Neural progenitor cell (in vitro differentiated cells): ENCODE measurements around the gene C17orf50. TPM values are rescaled to one million over a fixed set of nuclear protein-coding genes. Genes with fewer than 3 reads are reported as not detected.

Experiments used
- DNase-seq: peaks from one replicate; pipeline ENCODE4 v3.0.0-alpha.2; 2016; ENCODE audit warnings: low spot score
- H2AFZ ChIP-seq: fragments of 200-600 bp; sonication (generic); replicated peaks from 2 replicates; pipeline ENCODE4 v1.6.1; 2016; ENCODE audit warnings: antibody characterized with exemption
- H3F3A ChIP-seq: fragments of 200-600 bp; sonication (generic); 2 replicates; pipeline ENCODE4 v1.6.1; 2016; ENCODE audit warnings: antibody characterized with exemption, low read depth
- H3K27ac ChIP-seq: fragments of 200-600 bp; sonication (generic); 2 replicates; pipeline ENCODE4 v1.5.1; 2016; ENCODE audit warnings: mild to moderate bottlenecking
- H3K27me3 ChIP-seq: fragments of 200-600 bp; sonication (generic); 2 replicates; pipeline ENCODE4 v1.6.1; 2016; ENCODE audit warnings: mild to moderate bottlenecking, moderate library complexity
- H3K36me3 ChIP-seq: fragments of 200-600 bp; sonication (generic); 2 replicates; pipeline ENCODE4 v1.5.1; 2016
- H3K4me1 ChIP-seq: fragments of 200-600 bp; sonication (generic); 2 replicates; pipeline ENCODE4 v1.6.1; 2016; ENCODE audit warnings: mixed run types
- H3K4me2 ChIP-seq: fragments of 200-600 bp; sonication (generic); 2 replicates; pipeline ENCODE4 v1.6.1; 2016
- H3K4me3 ChIP-seq: fragments of 200-600 bp; sonication (generic); 2 replicates; pipeline ENCODE4 v1.5.1; 2016
- H3K79me2 ChIP-seq: fragments of 200-600 bp; sonication (generic); 2 replicates; pipeline ENCODE4 v1.6.1; 2016; ENCODE audit warnings: low read depth
- H3K9ac ChIP-seq: fragments of 200-600 bp; sonication (generic); 2 replicates; pipeline ENCODE4 v1.6.1; 2016
- H3K9me3 ChIP-seq: fragments of 200-600 bp; sonication (generic); 2 replicates; pipeline ENCODE4 v1.5.1; 2016; ENCODE audit warnings: low read depth
- H4K20me1 ChIP-seq: fragments of 200-600 bp; sonication (generic); 2 replicates; pipeline ENCODE4 v1.6.1; 2016; ENCODE audit warnings: low read depth
- H3K27ac Mint-ChIP-seq: 3 replicates; pipeline ENCODE4 v1.8.0; 2021; ENCODE audit warnings: mixed read lengths
- H3K27me3 Mint-ChIP-seq: 2 replicates; pipeline ENCODE4 v1.8.0; 2022; ENCODE audit warnings: low read depth, mild to moderate bottlenecking, inconsistent platforms, moderate library complexity, mixed read lengths; ENCODE audit not compliant: insufficient read depth
- H3K36me3 Mint-ChIP-seq: 3 replicates; pipeline ENCODE4 v1.8.0; 2021; ENCODE audit warnings: mixed read lengths
- H3K4me1 Mint-ChIP-seq: 3 replicates; pipeline ENCODE4 v1.8.0; 2021; ENCODE audit warnings: mixed read lengths
- H3K4me3 Mint-ChIP-seq: 3 replicates; pipeline ENCODE4 v1.8.0; 2021; ENCODE audit warnings: mild to moderate bottlenecking, moderate library complexity, mixed read lengths
- H3K9me3 Mint-ChIP-seq: 3 replicates; pipeline ENCODE4 v1.8.0; 2020; ENCODE audit warnings: mixed read lengths
- EZH2 ChIP-seq: fragments of 200-600 bp; sonication (generic); IDR thresholded peaks from 2 replicates; pipeline ENCODE4 v1.6.1; 2017; ENCODE audit warnings: antibody characterized with exemption, mild to moderate bottlenecking, moderate library complexity
- EZH2phosphoT487 ChIP-seq: fragments of 200-600 bp; sonication (generic); IDR thresholded peaks from 2 replicates; pipeline ENCODE4 v1.6.1; 2017; ENCODE audit warnings: antibody characterized with exemption
- total RNA-seq: library from RNA; depleted of rRNA; stranded (reverse); fragments of >200 nt; gene quantifications from 2 replicates; pipeline ENCODE4 v1.2.3, GENCODE V29; 2015; ENCODE audit warnings: low replicate concordance
- TF ChIP-seq, protein P1 (sequence below): fragments of 200-600 bp; sonication (generic); IDR thresholded peaks from 2 replicates; pipeline ENCODE4 v1.5.1; 2017; ENCODE audit warnings: antibody characterized with exemption, mild to moderate bottlenecking

C17orf50 gene
- total RNA-seq, 1 donor from 2014 or later, result not detected

DNA sequence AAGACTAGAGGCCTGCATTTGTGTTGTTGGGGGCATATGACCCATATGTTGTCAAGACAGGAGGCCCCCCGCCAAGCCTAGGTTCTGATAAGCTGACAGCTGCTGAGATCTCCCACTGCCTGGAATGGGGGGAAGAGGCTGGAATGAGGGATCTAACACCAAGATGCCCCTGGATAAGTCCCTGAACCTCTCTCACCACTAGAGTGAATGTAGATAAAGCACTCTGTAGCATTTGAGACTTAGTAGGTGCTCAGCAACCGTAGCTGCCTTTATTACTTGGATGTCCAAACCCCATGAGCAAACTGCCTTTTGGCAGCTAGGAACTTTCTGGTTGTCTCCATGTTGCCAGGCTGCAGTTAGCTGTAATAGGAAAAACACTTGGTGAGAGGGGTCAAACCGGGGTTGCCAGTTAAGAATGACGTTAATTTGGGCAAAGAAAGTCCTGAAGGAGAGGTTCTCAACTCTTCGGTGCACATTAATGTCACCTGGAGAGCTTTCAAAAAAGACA, 33.7 kb upstream of the C17orf50 start:
- Histone ChIP-seq H3K4me1 (peaks cover 29% of the 10 kb centered on the region), H3K36me3 (no peaks in the 10 kb centered on the region), H3F3A (peaks cover 12% of the 10 kb centered on the region), H3K79me2 (no peaks in the 10 kb centered on the region), H3K27me3 (peaks cover 11% of the 10 kb centered on the region), H3K9ac (no peak overlapping the region), H4K20me1 (peaks cover 44% of the 10 kb centered on the region), H3K9me3 (no peaks in the 10 kb centered on the region), H3K4me3 (no peak overlapping the region), H3K27ac (no peak overlapping the region), H2AFZ (no peak overlapping the region), H3K4me2 (peak overlapping the region; percentile 37)
- Mint-ChIP-seq H3K27ac (no peak overlapping the region), H3K4me1 (peaks cover 48% of the 10 kb centered on the region), H3K27me3 (peaks cover 2% of the 10 kb centered on the region), H3K9me3 (no peaks in the 10 kb centered on the region), H3K36me3 (peaks cover 9% of the 10 kb centered on the region), H3K4me3 (no peak overlapping the region)
- TF ChIP-seq EZH2phosphoT487 (no peak), EZH2 (no peak)
- TF ChIP-seq, protein P1, sequence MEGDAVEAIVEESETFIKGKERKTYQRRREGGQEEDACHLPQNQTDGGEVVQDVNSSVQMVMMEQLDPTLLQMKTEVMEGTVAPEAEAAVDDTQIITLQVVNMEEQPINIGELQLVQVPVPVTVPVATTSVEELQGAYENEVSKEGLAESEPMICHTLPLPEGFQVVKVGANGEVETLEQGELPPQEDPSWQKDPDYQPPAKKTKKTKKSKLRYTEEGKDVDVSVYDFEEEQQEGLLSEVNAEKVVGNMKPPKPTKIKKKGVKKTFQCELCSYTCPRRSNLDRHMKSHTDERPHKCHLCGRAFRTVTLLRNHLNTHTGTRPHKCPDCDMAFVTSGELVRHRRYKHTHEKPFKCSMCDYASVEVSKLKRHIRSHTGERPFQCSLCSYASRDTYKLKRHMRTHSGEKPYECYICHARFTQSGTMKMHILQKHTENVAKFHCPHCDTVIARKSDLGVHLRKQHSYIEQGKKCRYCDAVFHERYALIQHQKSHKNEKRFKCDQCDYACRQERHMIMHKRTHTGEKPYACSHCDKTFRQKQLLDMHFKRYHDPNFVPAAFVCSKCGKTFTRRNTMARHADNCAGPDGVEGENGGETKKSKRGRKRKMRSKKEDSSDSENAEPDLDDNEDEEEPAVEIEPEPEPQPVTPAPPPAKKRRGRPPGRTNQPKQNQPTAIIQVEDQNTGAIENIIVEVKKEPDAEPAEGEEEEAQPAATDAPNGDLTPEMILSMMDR, result no peak
- no peak for DNase-seq

DNA sequence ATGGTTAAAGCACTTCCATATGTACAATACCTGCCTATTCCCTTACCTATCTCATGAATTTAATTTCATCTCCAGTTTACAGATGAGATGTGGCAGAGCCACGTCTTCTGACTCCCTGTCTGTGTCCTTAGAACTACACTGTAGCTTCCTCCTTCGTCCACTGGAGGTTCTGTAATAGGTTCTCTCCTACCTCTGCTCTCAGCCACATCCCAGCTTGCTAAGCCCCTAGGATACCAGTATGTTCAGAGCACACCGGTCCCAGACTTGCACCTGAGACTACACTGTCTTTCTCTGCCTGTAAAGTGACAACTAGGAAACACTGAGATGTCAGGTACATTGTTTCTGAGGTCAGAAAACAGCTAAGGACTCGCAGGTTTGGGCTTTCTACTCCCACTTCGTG, 33.1 kb upstream of the C17orf50 start:
- Histone ChIP-seq H3F3A (peaks cover 12% of the 10 kb centered on the region), H3K9ac (no peak overlapping the region), H2AFZ (no peak overlapping the region), H3K4me1 (peaks cover 33% of the 10 kb centered on the region), H3K4me3 (no peak overlapping the region), H3K9me3 (no peaks in the 10 kb centered on the region), H3K4me2 (no peak overlapping the region), H3K27ac (no peak overlapping the region), H3K36me3 (no peaks in the 10 kb centered on the region), H4K20me1 (peaks cover 50% of the 10 kb centered on the region), H3K79me2 (no peaks in the 10 kb centered on the region), H3K27me3 (peaks cover 18% of the 10 kb centered on the region)
- TF ChIP-seq EZH2phosphoT487 (no peak), EZH2 (no peak)
- TF ChIP-seq, protein P1, result no peak
- Mint-ChIP-seq H3K27me3 (peaks cover 6% of the 10 kb centered on the region), H3K36me3 (peaks cover 9% of the 10 kb centered on the region), H3K4me3 (no peak overlapping the region), H3K9me3 (no peaks in the 10 kb centered on the region), H3K27ac (no peak overlapping the region), H3K4me1 (peaks cover 48% of the 10 kb centered on the region)
- no peak for DNase-seq

DNA sequence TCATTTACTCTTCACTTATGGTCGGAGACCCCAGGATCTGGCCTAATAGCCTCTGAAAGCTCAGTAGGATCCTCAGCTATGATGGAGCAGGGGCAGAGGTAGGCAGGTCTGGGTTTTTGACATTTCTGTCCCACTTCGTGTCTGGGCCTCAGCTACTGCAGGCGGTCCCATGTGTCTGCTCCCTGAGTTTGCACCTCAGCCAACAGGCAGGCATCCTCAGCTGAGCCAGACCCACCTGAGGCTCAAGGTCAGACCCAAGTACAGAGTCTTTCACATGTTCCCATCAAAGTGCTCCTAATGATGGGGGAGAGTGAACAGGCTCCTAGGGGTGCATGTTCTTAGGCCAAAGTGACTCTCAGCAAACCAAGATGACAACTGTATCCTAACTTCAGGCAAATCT, 32.1 kb upstream of the C17orf50 start:
- H4K20me1 ChIP-seq, result peaks cover 59% of the 10 kb centered on the region
- H3K36me3 ChIP-seq, result no peaks in the 10 kb centered on the region
- no peak overlapping the region for H3K9ac ChIP-seq
- peaks cover 35% of the 10 kb centered on the region for H3K4me1 ChIP-seq
- Mint-ChIP-seq H3K4me3 (no peak overlapping the region), H3K27ac (no peak overlapping the region), H3K4me1 (peaks cover 53% of the 10 kb centered on the region), H3K9me3 (no peaks in the 10 kb centered on the region), H3K27me3 (peaks cover 6% of the 10 kb centered on the region), H3K36me3 (peaks cover 9% of the 10 kb centered on the region)
- no peak overlapping the region for H2AFZ ChIP-seq
- H3F3A ChIP-seq, result peaks cover 12% of the 10 kb centered on the region
- no peaks in the 10 kb centered on the region for H3K9me3 ChIP-seq
- H3K27ac ChIP-seq, result no peak overlapping the region
- TF ChIP-seq EZH2phosphoT487 (no peak), EZH2 (no peak)
- TF ChIP-seq, protein P1, result no peak
- peaks cover 26% of the 10 kb centered on the region for H3K27me3 ChIP-seq
- H3K79me2 ChIP-seq, result no peaks in the 10 kb centered on the region
- H3K4me3 ChIP-seq, result no peak overlapping the region
- DNase-seq, result no peak
- H3K4me2 ChIP-seq, result no peak overlapping the region
